ENCODE measurements around the gene BMPER. TPM values are rescaled to one million over a fixed set of nuclear protein-coding genes. Genes with fewer than 3 reads are reported as not detected.

BMPER gene
- total RNA-seq, 6 experiments from 2014 or later: 9.4 to 13.5 (median 11.1) TPM

GRCh38 chr7:33940503-33940902, 35.2 kb downstream of the BMPER start:
- Mint-ChIP-seq H3K27ac (no peak overlapping the region), H3K27me3 (ENCODE audit: insufficient read depth) (peaks cover 2% of the 10 kb centered on the region; the same call in 1 of the 2 replicates), H3K4me3 (no peak overlapping the region), H3K9me3 (no peaks in the 10 kb centered on the region), H3K4me1 (ENCODE audit: low read depth) (peaks cover 13% of the 10 kb centered on the region), H3K36me3 (ENCODE audit: low read depth) (peaks cover 32% of the 10 kb centered on the region)
- TF ChIP-seq CTCF (IDR thresholded peaks at IDR 0.05): no peak
- DNase-seq: no peak

- DNase-seq: no peak
- Mint-ChIP-seq H3K27me3 (ENCODE audit: insufficient read depth) (peaks cover 2% of the 10 kb centered on the region; the same call in 1 of the 2 replicates), H3K27ac (no peak overlapping the region), H3K4me3 (no peak overlapping the region), H3K9me3 (no peaks in the 10 kb centered on the region), H3K4me1 (ENCODE audit: low read depth) (peaks cover 12% of the 10 kb centered on the region), H3K36me3 (ENCODE audit: low read depth) (peaks cover 39% of the 10 kb centered on the region)
- TF ChIP-seq CTCF (IDR thresholded peaks at IDR 0.05): no peak
Observed at GRCh38 chr7:33941418-33941817, 36.1 kb downstream of the BMPER start.

- no peak for DNase-seq
- no peak overlapping the region for H3K4me3 Mint-ChIP-seq
- H3K36me3 Mint-ChIP-seq (ENCODE audit: low read depth): peaks cover 28% of the 10 kb centered on the region
- no peak overlapping the region for H3K27ac Mint-ChIP-seq
- peaks cover 20% of the 10 kb centered on the region for H3K4me1 Mint-ChIP-seq (ENCODE audit: low read depth)
- H3K9me3 Mint-ChIP-seq: no peaks in the 10 kb centered on the region
- TF ChIP-seq CTCF (IDR thresholded peaks at IDR 0.05): no peak
- H3K27me3 Mint-ChIP-seq (ENCODE audit: insufficient read depth): peaks cover 2% of the 10 kb centered on the region; the same call in 1 of the 2 replicates
Observed at GRCh38 chr7:33946094-33946699, 40.9 kb downstream of the BMPER start.

GRCh38 chr7:33950047-33950714, 44.8 kb downstream of the BMPER start:
- no peaks in the 10 kb centered on the region; the same call in 1 of the 2 replicates for H3K27me3 Mint-ChIP-seq (ENCODE audit: insufficient read depth)
- no peaks in the 10 kb centered on the region for H3K9me3 Mint-ChIP-seq
- no peak for TF ChIP-seq CTCF (IDR thresholded peaks at IDR 0.05)
- no peak overlapping the region for H3K27ac Mint-ChIP-seq
- peaks cover 27% of the 10 kb centered on the region for H3K36me3 Mint-ChIP-seq (ENCODE audit: low read depth)
- no peak overlapping the region for H3K4me3 Mint-ChIP-seq
- peaks cover 43% of the 10 kb centered on the region for H3K4me1 Mint-ChIP-seq (ENCODE audit: low read depth)
- no peak for DNase-seq

- peak overlapping the region; percentile 68 for H3K4me3 Mint-ChIP-seq
- no peaks in the 10 kb centered on the region; the same call in none of the 2 replicates for H3K27me3 Mint-ChIP-seq (ENCODE audit: insufficient read depth)
- peak; percentile 84 for DNase-seq
- peaks cover 37% of the 10 kb centered on the region for H3K4me1 Mint-ChIP-seq (ENCODE audit: low read depth)
- H3K36me3 Mint-ChIP-seq (ENCODE audit: low read depth): peaks cover 24% of the 10 kb centered on the region
- peak overlapping the region; percentile 87 for H3K27ac Mint-ChIP-seq
- H3K9me3 Mint-ChIP-seq: no peaks in the 10 kb centered on the region
- TF ChIP-seq CTCF (IDR thresholded peaks at IDR 0.05): no peak
Observed at GRCh38 chr7:33952824-33953223, 47.5 kb downstream of the BMPER start.
